PC-3 (cell line): ENCODE data around the gene CFAP91.

Experiments used
- CTCF ChIP-seq: fragments of 300-600 bp; sonication (generic); conservative IDR thresholded peaks from 2 replicates; pipeline ENCODE4 v1.5.1; 2017; ENCODE audit warnings: antibody characterized with exemption, low read depth, mild to moderate bottlenecking, low read length
- EZH2 ChIP-seq: fragments of 300-600 bp; sonication (generic); IDR thresholded peaks from one replicate; pipeline ENCODE4 v1.6.1; 2017; ENCODE audit warnings: antibody characterized with exemption, mild to moderate bottlenecking, low read length; ENCODE audit not compliant: unreplicated experiment
- EZH2phosphoT487 ChIP-seq: fragments of 300-600 bp; sonication (generic); IDR thresholded peaks from 2 replicates; pipeline ENCODE4 v1.6.1; 2018; ENCODE audit warnings: mild to moderate bottlenecking, antibody characterized with exemption, low read length, borderline replicate concordance

GRCh38 chr3:119664850-119665379, 37.9 kb upstream of the CFAP91 start:
- TF ChIP-seq EZH2 (no peak), CTCF (no peak), EZH2phosphoT487 (no peak)
